HepG2 (cell line): ENCODE measurements around the gene KRTAP12-3. TPM values are rescaled to one million over a fixed set of nuclear protein-coding genes. Genes with fewer than 3 reads are reported as not detected.

Source experiments
- ATAC-seq: fragments of 200-7000 bp; cut with Tn5 transposase; 3 replicates; pipeline ENCODE4 v1.9.1; 2020; ENCODE audit warnings: mild to moderate bottlenecking, moderate library complexity
- BruUV-seq: library from RNA; stranded (reverse); fragments of 400-500 nt; replicated peaks from 2 replicates; lab custom pipeline; 2021; lab: Mats Ljungman, UMichigan
- CTCF ChIA-PET: fragments of 300-600 bp; formaldehyde crosslinking; extraction: SDS; loops from one replicate; lab custom pipeline; 2021; ENCODE audit warnings: low total read pairs, inconsistent platforms, low intra/inter-chr PET ratio; lab: Yijun Ruan, JAX
- POLR2A ChIA-PET: fragments of 350-600 bp; sonication (Branson Sonifier 250); formaldehyde crosslinking; loops from one replicate; lab custom pipeline; 2020; ENCODE audit warnings: antibody characterized with exemption, inconsistent platforms; lab: Yijun Ruan, JAX
- DNase-seq: peaks from one replicate; pipeline ENCODE4 v3.0.0-alpha.2; 2015; ENCODE audit warnings: low spot score
- FAIRE-seq: peaks from 3 replicates; lab custom pipeline; 2011; peaks lifted over from hg19 to GRCh38; lab: Jason Lieb, UNC
- H2AFZ ChIP-seq: one replicate; pipeline ENCODE4 v1.6.1; 2011; ENCODE audit warnings: low read length, inconsistent platforms
- H3K27ac ChIP-seq: fragments of 300-600 bp; 3 replicates; pipeline ENCODE4 v1.8.0; 2011; ENCODE audit warnings: mixed run types, mild to moderate bottlenecking, mixed read lengths, low read length, inconsistent platforms; ENCODE audit not compliant: insufficient read depth; ENCODE audit errors: extremely low read length
- H3K27me3 ChIP-seq, 2 experiments: fragments of 200-600 bp in 1 of 2; 2 replicates in 1 of 2; 3 replicates in 1 of 2; pipeline versions ENCODE4 v1.6.0 to v1.8.0; 2011; ENCODE audit warnings: low read length in 2 of 2, mild to moderate bottlenecking in 2 of 2, moderate library complexity in 2 of 2, inconsistent platforms in 1 of 2; ENCODE audit not compliant: insufficient read depth in 2 of 2, control insufficient read depth in 1 of 2
- H3K36me3 ChIP-seq, 2 experiments: fragments of 200-600 bp in 1 of 2; replicated peaks in 1 of 2; 2 replicates in 1 of 2; 3 replicates in 1 of 2; pipeline versions ENCODE4 v1.5.1 to v1.8.0; 2011; ENCODE audit warnings: low read length in 2 of 2, inconsistent platforms in 1 of 2; ENCODE audit not compliant: insufficient read depth in 2 of 2, control insufficient read depth in 1 of 2
- H3K4me1 ChIP-seq: 2 replicates; pipeline ENCODE4 v1.5.1; 2012; ENCODE audit warnings: low read length, inconsistent platforms; ENCODE audit not compliant: insufficient read depth
- H3K4me2 ChIP-seq: 2 replicates; pipeline ENCODE4 v1.6.0; 2011; ENCODE audit warnings: low read depth, low read length, inconsistent platforms
- H3K4me3 ChIP-seq, 3 experiments: fragments of 200-600 bp in 1 of 3; sonication (generic), shearing (Covaris generic) in 1 of 3; replicated peaks in 1 of 3; 2 replicates each; pipeline ENCODE4 v1.5.1; 2011 to 2016; ENCODE audit warnings: low read length in 3 of 3, inconsistent platforms in 2 of 3, low read depth in 2 of 3, mild to moderate bottlenecking in 2 of 3, control low read depth in 1 of 3, mixed read lengths in 1 of 3; ENCODE audit not compliant: insufficient read depth in 1 of 3
- H3K79me2 ChIP-seq: one replicate; pipeline ENCODE4 v1.6.1; 2011; ENCODE audit warnings: low read length, inconsistent platforms; ENCODE audit not compliant: insufficient read depth
- H3K9ac ChIP-seq: 2 replicates; pipeline ENCODE4 v1.6.0; 2011; ENCODE audit warnings: mild to moderate bottlenecking, low read depth, low read length, inconsistent platforms; ENCODE audit not compliant: insufficient read depth
- H3K9me3 ChIP-seq: 2 replicates; pipeline ENCODE4 v1.5.1; 2012; ENCODE audit warnings: mild to moderate bottlenecking, low read length
- H4K20me1 ChIP-seq: 2 replicates; pipeline ENCODE4 v1.6.0; 2011; ENCODE audit warnings: inconsistent platforms, mild to moderate bottlenecking, low read length, moderate library complexity; ENCODE audit not compliant: insufficient read depth
- DR1 ChIP-seq: sonication (generic); formaldehyde crosslinking; IDR thresholded peaks from 2 replicates; pipeline ENCODE4 v1.8.0; 2021; ENCODE audit warnings: mild to moderate bottlenecking, missing genetic modification reagents, inconsistent platforms
- FOXA3 ChIP-seq: IDR thresholded peaks from 2 replicates; pipeline ENCODE4 v1.6.1; 2016; ENCODE audit warnings: missing genetic modification reagents, missing compliant biosample characterization
- HNF4A ChIP-seq: sonication (generic); formaldehyde crosslinking; IDR thresholded peaks from 2 replicates; pipeline ENCODE4 v1.4.0; 2020; ENCODE audit warnings: missing genetic modification reagents
- KLF15 ChIP-seq: sonication (generic); formaldehyde crosslinking; IDR thresholded peaks from 2 replicates; pipeline ENCODE4 v1.8.1; 2023; ENCODE audit warnings: borderline replicate concordance, mild to moderate bottlenecking, inconsistent platforms, missing genetic modification reagents, mixed read lengths
- MAZ ChIP-seq, 2 experiments: sonication (generic) in 1 of 2; formaldehyde crosslinking in 1 of 2; IDR thresholded peaks; 2 replicates each; pipeline versions ENCODE4 v1.5.0 to v1.6.1; 2012 to 2020; ENCODE audit warnings: low read depth in 2 of 2, mild to moderate bottlenecking in 2 of 2, borderline replicate concordance in 1 of 2, improper control_type of control experiment in 1 of 2, low read length in 1 of 2, missing genetic modification reagents in 1 of 2, moderate library complexity in 1 of 2
- MED8 ChIP-seq: sonication (generic); formaldehyde crosslinking; IDR thresholded peaks from 2 replicates; pipeline ENCODE4 v1.8.1; 2023; ENCODE audit warnings: mild to moderate bottlenecking, missing genetic modification reagents; ENCODE audit not compliant: insufficient replicate concordance
- MTA1 ChIP-seq: sonication (generic); formaldehyde crosslinking; IDR thresholded peaks from 2 replicates; pipeline ENCODE4 v1.4.0; 2020; ENCODE audit warnings: missing genetic modification reagents, mild to moderate bottlenecking, borderline replicate concordance
- NR2C2 ChIP-seq: sonication (generic); formaldehyde crosslinking; IDR thresholded peaks from 2 replicates; pipeline ENCODE4 v1.4.0; 2020; ENCODE audit warnings: missing genetic modification reagents, mild to moderate bottlenecking, moderate library complexity, borderline replicate concordance
- RFXANK ChIP-seq: IDR thresholded peaks from 2 replicates; pipeline ENCODE4 v1.6.1; 2016
- SIN3B ChIP-seq: fragments of 150-350 bp; IDR thresholded peaks from 2 replicates; pipeline ENCODE4 v1.6.1; 2014; ENCODE audit warnings: low read length
- SIX1 ChIP-seq: sonication (generic); formaldehyde crosslinking; IDR thresholded peaks from 2 replicates; pipeline ENCODE4 v1.4.0; 2020; ENCODE audit warnings: missing genetic modification reagents, borderline replicate concordance
- TCF7 ChIP-seq: sonication (generic); IDR thresholded peaks from 2 replicates; pipeline ENCODE4 v1.6.1; 2016; ENCODE audit warnings: antibody characterized with exemption, low read depth
- TGIF2 ChIP-seq: IDR thresholded peaks from 2 replicates; pipeline ENCODE4 v1.6.1; 2016; ENCODE audit warnings: control low read depth, missing compliant biosample characterization
- ZNF160 ChIP-seq: sonication (generic); formaldehyde crosslinking; IDR thresholded peaks from 2 replicates; pipeline ENCODE4 v1.8.0; 2022; ENCODE audit warnings: mild to moderate bottlenecking, inconsistent platforms, missing genetic modification reagents
- ZNF572 ChIP-seq: sonication (generic); formaldehyde crosslinking; IDR thresholded peaks from 2 replicates; pipeline ENCODE4 v1.5.1; 2020; ENCODE audit warnings: mild to moderate bottlenecking, missing genetic modification reagents
- ZNF644 ChIP-seq: IDR thresholded peaks from 2 replicates; pipeline ENCODE4 v1.6.1; 2016; ENCODE audit warnings: low read depth
- ZNF7 ChIP-seq: IDR thresholded peaks from 2 replicates; pipeline ENCODE4 v1.6.1; 2016; ENCODE audit warnings: missing biosample characterization, missing genetic modification reagents
- WGBS: methylation state at CpG from one replicate; pipeline ENCODE4 v1.1.6; 2017; ENCODE audit warnings: low lambda C conversion rate; 5-methylcytosine and 5-hydroxymethylcytosine counted together
- in situ Hi-C: cut with HindIII; loops from 2 replicates; pipeline ENCODE4 v1.10.0; 2017; ENCODE audit warnings: low pct_unique_long_range_greater_than_20kb; ENCODE audit not compliant: extremely low pct_ligation_motif_present
- intact Hi-C: fragments of 100-400 bp; cut with micrococcal nuclease; formaldehyde crosslinking; loops from one replicate; pipeline ENCODE4 v1.10.0; 2022; ENCODE audit not compliant: unreplicated experiment
- polyA plus RNA-seq, 8 experiments: library from polyadenylated mRNA; depleted of rRNA in 3 of 8; stranded (reverse) in 7 of 8; unstranded in 1 of 8; fragments of >200 nt; fragmentation: Illumina TruSeq in 4 of 8; extraction: Trizol in 4 of 8; gene quantifications; 2 replicates each; pipeline versions ENCODE4 v1.2.1 to v1.2.3, GENCODE V29; 2011 to 2016; ENCODE audit warnings: low read depth in 4 of 8, missing spikeins in 1 of 8, mixed read lengths in 1 of 8; ENCODE audit not compliant: insufficient read depth in 1 of 8
- total RNA-seq, 5 experiments: library from RNA; depleted of rRNA; stranded (reverse); fragments of >200 nt; fragmentation: Illumina TruSeq; extraction: Trizol; gene quantifications; 2 replicates each; pipeline ENCODE4 v1.2.3, GENCODE V29; 2016; ENCODE audit warnings: low read depth in 1 of 5
- TF ChIP-seq, protein P1 (sequence below): sonication (generic); formaldehyde crosslinking; IDR thresholded peaks from 2 replicates; pipeline ENCODE4 v1.9.0; 2021; ENCODE audit warnings: missing genetic modification reagents, borderline replicate concordance

The KRTAP12-3 gene
- total and polyA plus RNA-seq, 2 of the 13 experiments (the other 11 are each of a cell fraction or from before 2014, with no cell fraction given) = not detected

- no peak for FAIRE-seq
- ATAC-seq = no peak
- no peak overlapping the region for H2AFZ ChIP-seq
- no peak overlapping the region for H3K4me2 ChIP-seq
- H3K9me3 ChIP-seq = peaks cover 7% of the 10 kb centered on the region
- intact Hi-C loops = no loop called here
- no peaks in the 10 kb centered on the region for H3K36me3 ChIP-seq
- CTCF ChIA-PET = no interaction called here
- POLR2A ChIA-PET = no interaction called here
- H3K4me3 ChIP-seq = no peak overlapping the region
- BruUV-seq = no TSS peak
- H3K4me1 ChIP-seq = no peaks in the 10 kb centered on the region
- 7% methylated on average over 1 of the region's 1 CpG for WGBS
- no peak overlapping the region for H3K27ac ChIP-seq
- DNase-seq = no peak
- H4K20me1 ChIP-seq = no peaks in the 10 kb centered on the region
- H3K27me3 ChIP-seq = peaks cover 0 to 14% of the 10 kb centered on the region in 2 experiments; a peak in 2 of 5 replicates
- no peaks in the 10 kb centered on the region for H3K79me2 ChIP-seq
- in situ Hi-C loops = no loop called here
- TF ChIP-seq ZNF160 (CRISPR knock-in tag) (peak; percentile 79; the same call in 1 of the 2 replicates), ZNF572 (CRISPR knock-in tag) (no peak)
- no peak overlapping the region for H3K9ac ChIP-seq
These were observed 14.2 kb downstream of the KRTAP12-3 start for GRCh38 chr21:44671911-44672310.

GRCh38 chr21:44677881-44678280, 20.1 kb downstream of the KRTAP12-3 start:
- FAIRE-seq (no peak), ATAC-seq (no peak), DNase-seq (no peak)
- Histone ChIP-seq H3K4me3 (no peak overlapping the region), H3K27me3 (peaks cover 1 to 24% of the 10 kb centered on the region in 2 experiments; a peak in 2 of 5 replicates), H3K9me3 (no peaks in the 10 kb centered on the region), H3K4me2 (no peak overlapping the region), H4K20me1 (no peaks in the 10 kb centered on the region), H3K36me3 (no peaks in the 10 kb centered on the region), H3K79me2 (no peaks in the 10 kb centered on the region), H3K9ac (no peak overlapping the region), H3K4me1 (no peaks in the 10 kb centered on the region), H3K27ac (no peak overlapping the region), H2AFZ (no peak overlapping the region)
- in situ Hi-C loops = no loop called here
- POLR2A ChIA-PET = no interaction called here
- BruUV-seq = no TSS peak
- TF ChIP-seq TCF7 (no peak), NR2C2 (no peak), MTA1 (CRISPR knock-in tag) (no peak), MED8 (CRISPR knock-in tag) (no peak), RFXANK (CRISPR knock-in tag) (no peak), ZNF7 (CRISPR knock-in tag) (no peak), SIN3B (no peak), KLF15 (CRISPR knock-in tag) (no peak), TGIF2 (CRISPR knock-in tag) (no peak), MAZ (IDR thresholded peaks at IDR 0.05; ENCODE audit: borderline replicate concordance, low read depth, low read length) (no peak), MAZ (CRISPR knock-in tag; IDR thresholded peaks at IDR 0.05; ENCODE audit: low read depth) (no peak), SIX1 (CRISPR knock-in tag) (no peak), HNF4A (CRISPR knock-in tag) (no peak), ZNF644 (CRISPR knock-in tag) (no peak), DR1 (CRISPR knock-in tag) (no peak), FOXA3 (CRISPR knock-in tag) (no peak)
- TF ChIP-seq, protein P1, sequence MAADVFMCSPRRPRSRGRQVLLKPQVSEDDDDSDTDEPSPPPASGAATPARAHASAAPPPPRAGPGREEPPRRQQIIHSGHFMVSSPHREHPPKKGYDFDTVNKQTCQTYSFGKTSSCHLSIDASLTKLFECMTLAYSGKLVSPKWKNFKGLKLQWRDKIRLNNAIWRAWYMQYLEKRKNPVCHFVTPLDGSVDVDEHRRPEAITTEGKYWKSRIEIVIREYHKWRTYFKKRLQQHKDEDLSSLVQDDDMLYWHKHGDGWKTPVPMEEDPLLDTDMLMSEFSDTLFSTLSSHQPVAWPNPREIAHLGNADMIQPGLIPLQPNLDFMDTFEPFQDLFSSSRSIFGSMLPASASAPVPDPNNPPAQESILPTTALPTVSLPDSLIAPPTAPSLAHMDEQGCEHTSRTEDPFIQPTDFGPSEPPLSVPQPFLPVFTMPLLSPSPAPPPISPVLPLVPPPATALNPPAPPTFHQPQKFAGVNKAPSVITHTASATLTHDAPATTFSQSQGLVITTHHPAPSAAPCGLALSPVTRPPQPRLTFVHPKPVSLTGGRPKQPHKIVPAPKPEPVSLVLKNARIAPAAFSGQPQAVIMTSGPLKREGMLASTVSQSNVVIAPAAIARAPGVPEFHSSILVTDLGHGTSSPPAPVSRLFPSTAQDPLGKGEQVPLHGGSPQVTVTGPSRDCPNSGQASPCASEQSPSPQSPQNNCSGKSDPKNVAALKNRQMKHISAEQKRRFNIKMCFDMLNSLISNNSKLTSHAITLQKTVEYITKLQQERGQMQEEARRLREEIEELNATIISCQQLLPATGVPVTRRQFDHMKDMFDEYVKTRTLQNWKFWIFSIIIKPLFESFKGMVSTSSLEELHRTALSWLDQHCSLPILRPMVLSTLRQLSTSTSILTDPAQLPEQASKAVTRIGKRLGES (CRISPR knock-in tag) = no peak
- CTCF ChIA-PET = no interaction called here
- intact Hi-C loops = no loop called here
- 55% methylated on average over 8 of the region's 13 CpGs for WGBS
